Head of caudate nucleus (tissue), 42 donors: ENCODE measurements around the gene JAK1.

ENCODE experiments used
- DNase-seq, 42 donors: peaks; one replicate each; pipeline versions ENCODE4 v3.0.0 to v3.0.0-alpha.2; 2020 to 2021; ENCODE audit warnings: mixed read lengths in 7 of 42
- intact Hi-C: fragments of 100-400 bp; cut with DNase I; formaldehyde crosslinking; loops from one replicate; pipeline ENCODE4 v1.15.0; 2022

JAK1 gene

DNA sequence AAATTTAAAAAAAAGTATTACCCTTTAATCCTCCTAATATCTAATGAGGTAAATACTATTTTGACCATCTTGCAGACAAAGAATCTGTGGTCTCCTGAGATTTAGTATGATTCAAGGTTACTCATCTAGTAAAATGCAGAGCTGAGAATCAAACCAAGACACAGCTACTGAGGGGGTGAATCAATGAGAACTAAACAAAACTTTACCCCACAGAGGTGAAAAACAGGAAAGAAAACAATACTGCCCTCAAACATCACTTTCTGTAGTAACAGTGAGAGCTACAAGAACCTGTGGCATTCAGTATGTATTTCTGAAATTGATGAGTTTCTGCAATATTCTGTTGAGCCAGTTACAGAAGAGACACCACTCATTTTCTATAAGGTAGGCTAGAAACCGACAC, 85.1 kb downstream of the JAK1 start:
- intact Hi-C loops, result no loop called here
- no peak for DNase-seq

DNA sequence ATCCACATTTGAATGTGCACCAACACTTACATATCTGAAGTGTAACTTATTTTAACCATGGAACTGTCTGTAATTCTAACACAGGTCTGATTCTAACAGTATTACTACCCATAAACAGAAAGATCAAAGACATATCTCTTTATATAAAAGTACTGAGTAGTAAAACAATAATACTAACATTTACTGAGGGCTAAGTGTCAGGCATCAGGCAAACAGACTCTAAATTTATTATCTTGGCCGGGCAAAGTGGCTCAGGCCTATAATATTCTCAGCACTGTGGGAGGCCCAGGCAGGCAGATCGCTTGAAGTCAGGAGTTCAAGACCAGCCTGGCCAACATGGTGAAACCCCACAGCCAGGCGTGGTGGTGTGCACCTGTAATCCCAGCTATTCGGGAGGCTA, 85.9 kb downstream of the JAK1 start:
- DNase-seq, result no peak
- intact Hi-C loops, result no loop called here

DNA sequence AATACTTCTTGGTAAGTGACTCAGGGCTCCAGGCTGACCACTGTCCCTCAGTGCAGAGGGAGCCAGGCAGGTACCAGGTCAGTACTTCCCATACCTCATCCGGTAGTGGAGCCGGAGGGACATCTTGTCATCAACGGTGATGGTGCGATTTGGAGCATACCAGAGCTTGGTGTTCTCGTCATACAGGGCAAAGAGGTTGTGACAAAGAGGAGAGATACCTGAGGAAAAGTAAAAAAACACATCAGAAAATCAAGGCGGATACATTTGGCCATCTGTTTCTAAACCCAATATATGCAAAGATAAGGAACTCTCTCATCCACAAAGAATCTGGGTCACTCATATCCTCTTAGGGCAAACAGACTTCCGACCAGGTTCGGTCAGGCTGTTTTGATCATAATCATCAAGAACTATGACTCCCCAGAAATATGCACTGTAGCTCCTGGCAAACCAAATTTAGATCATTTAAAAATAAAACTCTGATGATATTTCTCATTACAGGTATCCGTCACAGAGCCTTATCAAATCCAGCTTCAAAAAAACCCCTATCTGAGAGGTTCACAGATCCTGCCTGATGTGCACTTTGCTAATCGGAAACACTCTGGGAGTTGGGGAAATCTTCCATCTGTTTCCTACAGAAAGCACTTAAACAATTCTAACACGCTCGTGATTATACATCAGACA, 87.3 kb downstream of the JAK1 start:
- DNase-seq, result no peak
- intact Hi-C loops, result no loop called here

DNA sequence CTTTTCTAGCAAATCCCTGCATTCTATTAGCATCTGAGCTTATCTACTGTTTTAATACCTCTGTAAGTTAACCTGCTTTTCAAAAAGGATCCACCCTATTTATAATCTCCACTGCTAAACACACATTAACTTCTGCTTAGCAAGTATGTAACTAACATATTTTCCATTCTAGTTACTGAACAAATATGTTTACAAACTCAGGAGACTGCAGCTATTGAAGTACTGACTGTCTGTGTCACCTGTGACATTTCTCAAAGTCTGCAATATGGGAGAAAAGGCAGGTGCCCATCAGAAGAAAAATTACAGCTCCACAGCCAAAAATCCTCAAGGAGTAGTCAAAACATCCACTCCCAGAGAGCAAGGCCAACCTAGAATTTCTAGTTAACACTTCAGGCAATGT, 88.3 kb downstream of the JAK1 start:
- intact Hi-C loops, result no loop called here
- DNase-seq, result no peak

DNA sequence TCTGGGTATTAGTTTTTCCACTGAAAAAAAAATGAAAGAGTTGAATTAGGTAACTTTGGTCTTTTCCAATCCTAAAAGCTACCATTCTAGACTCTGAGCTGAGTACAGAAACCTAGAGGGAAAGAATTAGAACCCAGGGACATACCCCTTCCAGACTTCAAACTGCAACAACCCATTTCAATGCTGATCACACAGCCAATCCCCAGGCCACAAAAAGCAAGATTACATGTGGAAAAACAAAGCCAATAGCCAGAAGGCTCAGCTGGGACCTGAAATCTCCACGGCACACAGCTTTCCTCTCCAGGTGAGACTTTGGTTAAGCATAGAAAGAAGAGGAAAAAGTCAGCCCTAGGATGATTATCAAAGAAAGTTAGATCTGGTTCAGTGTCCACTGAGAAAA, 88.8 kb downstream of the JAK1 start:
- no peak for DNase-seq
- intact Hi-C loops, result no loop called here

DNA sequence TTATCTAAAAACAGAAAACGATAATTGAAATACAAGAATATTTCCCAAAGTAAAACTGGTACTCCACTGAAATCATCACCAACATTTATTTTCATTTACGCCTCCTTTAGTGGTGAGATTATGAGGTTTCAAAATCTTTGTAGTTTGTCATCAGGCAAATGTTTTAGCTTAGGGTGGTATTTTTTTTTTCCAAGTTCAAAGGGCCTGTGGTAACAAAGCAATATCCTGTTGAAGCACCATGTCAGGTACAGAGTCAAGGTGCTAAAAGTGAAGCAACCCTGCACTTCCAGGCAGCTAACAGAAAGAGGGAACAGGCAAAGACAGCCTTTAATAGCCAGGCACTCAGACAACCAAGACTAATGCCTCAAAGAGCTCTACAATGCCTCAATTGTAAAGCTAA, 89.2 kb downstream of the JAK1 start:
- intact Hi-C loops, result no loop called here
- DNase-seq, result no peak

DNA sequence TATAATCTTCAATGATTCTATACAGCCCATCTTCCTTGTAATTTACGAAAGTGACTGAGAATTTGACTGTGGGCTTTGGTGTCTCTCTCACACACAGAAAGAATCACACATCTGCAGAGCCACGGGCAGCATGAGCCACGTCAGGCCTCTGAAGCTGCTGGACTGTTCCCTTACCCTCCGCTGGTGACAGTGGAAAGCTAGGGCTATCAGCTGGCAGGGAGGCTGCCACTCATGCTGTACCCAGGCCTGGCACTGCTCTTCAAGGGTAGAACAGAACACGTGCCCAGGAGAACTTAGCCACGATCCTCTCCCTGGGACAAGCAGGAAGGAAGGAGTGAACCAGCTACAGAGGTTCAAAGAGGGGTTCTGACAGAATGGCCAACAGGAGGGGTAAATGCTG, 90.7 kb downstream of the JAK1 start:
- DNase-seq, result peak in 3 of 42 donors; percentile 8 to 41 (median 14)
- intact Hi-C loops, result no loop called here

DNA sequence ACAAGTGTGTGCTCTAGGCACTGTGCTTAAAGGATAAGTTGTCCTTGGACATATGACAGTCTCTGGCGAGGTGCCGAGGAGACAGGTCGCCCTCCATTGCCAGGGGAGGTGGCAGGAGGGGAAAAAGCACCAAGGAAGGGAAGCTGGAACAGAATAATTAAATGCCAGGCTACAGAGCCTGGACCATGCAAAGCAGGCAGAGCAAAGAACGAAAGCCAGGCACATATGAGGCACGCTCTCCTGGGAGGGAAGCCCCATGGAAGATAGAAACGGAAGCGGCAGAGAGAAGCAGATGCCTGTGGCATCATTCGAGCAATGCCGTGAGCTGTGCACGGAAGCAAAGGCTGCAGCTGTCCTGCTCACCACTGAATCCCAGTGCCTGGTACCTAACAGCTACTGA, 91.2 kb downstream of the JAK1 start:
- DNase-seq, result no peak
- intact Hi-C loops, result no loop called here

DNA sequence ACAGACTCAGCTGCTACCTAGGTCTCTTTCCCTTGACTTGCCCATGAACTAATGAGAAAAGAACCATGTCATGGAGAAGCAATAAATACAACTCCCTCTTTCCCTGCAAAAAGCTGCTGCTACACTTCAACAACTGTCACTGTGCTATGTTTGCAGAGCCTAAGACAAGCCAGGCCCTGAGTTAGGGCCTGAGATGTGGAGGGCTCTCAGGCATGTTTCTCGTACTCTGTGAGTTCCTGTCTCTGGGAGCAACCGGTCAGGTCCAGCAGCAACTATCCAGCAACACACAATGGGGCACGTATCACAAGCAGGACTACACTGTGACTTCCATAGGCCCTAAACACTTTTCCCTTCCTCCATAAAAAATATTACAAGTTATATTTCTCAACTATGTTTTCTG, 91.7 kb downstream of the JAK1 start:
- intact Hi-C loops, result no loop called here
- no peak for DNase-seq

DNA sequence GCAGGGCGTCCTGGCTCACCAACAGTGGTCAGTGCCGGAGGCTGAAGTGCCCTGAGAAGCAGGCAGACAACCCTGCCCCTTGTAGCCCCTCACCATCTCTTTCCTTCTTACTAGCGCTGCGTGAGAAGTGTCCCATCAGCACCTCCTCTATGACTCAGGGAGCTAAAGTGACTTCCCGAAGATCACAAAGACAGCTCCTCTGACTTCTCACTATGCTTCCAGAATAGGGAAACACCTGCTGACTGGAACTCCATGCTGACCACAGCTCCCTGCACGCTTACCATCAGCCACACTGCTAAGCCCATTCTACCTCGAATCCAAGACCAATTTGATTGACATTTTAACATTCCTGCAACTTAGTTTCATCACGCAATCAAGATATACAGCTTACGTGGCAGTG, 92.8 kb downstream of the JAK1 start:
- intact Hi-C loops, result no loop called here
- DNase-seq, result no peak

DNA sequence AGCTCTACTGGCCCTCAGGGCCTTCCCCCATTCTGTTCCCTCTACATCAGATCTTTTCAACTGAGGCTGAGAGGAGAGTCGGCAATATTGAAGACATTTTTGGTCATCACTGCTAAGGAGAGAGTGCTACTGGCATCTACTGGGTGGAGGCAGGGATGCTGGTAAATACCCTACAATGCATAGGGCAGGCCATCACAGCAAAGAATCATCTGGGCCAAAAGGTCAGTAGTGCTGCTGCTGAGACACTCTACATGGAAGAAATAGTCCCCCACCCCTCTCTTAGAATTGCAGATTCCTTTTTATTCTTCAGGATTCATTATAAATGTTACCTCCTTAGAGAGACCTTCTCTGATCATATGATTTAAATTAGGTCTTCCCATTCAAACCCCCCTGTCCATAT, 94.3 kb downstream of the JAK1 start:
- intact Hi-C loops, result no loop called here

DNA sequence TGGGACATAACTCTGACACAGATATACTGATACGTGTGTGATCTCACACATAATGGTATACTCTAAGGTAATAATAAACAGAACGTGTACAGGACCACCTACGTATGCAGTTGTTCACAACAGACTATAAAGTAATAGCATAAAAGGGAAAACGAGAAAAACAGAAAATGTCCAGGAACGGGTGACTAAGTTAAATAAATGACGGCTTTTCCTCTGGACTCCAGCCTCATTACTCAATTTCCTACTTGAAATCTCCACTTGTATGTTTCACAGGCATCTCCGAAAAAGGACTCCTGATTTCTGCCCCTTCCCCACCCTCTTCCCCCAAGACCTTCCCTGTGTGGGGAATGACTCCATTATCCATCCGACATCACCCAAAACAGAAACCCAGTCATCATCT, 95.1 kb downstream of the JAK1 start:
- intact Hi-C loops, result no loop called here

More for the DNA sequence above, 94.3 kb downstream of the JAK1 start:
- no peak for DNase-seq

DNA sequence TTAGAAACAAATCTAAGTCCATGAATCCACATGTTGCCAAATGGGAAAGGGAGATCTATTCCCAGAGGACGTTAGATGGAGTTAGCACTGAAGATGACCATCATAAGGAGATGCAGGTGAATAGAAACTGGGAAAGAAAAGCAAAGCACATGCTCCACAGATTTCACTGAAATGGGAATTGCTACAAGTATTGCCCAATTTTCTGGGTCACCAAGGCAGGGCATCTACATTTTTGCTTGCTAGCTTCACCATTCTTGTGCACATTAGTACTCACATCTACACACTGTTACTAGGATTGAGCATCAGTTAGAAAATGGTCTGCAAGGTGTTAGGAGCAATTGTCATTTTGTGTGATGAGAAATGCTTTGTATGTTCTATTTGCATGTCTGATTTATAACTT, 99.1 kb downstream of the JAK1 start:
- no peak for DNase-seq
- intact Hi-C loops, result no loop called here

More for the DNA sequence above, 95.1 kb downstream of the JAK1 start:
- DNase-seq, result no peak

DNA sequence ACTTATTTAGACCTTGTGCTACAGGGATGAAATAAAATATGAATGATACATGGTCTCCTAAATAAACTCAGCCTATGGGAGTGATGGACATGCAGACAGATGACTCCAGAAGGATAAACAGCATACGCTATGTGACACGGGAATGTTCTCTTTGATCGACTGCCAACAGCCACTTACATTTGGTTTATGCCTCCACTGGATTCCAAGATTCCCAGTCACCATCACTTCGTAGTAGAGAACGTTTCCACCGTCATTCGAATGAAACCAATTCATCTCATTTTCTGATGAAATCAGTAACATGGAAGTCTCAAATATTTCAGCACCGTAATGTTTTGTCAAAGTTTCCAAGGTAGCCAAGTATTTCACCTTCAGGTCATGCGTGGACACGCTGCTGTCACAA, 99.7 kb downstream of the JAK1 start:
- no peak for DNase-seq
- intact Hi-C loops, result no loop called here

DNA sequence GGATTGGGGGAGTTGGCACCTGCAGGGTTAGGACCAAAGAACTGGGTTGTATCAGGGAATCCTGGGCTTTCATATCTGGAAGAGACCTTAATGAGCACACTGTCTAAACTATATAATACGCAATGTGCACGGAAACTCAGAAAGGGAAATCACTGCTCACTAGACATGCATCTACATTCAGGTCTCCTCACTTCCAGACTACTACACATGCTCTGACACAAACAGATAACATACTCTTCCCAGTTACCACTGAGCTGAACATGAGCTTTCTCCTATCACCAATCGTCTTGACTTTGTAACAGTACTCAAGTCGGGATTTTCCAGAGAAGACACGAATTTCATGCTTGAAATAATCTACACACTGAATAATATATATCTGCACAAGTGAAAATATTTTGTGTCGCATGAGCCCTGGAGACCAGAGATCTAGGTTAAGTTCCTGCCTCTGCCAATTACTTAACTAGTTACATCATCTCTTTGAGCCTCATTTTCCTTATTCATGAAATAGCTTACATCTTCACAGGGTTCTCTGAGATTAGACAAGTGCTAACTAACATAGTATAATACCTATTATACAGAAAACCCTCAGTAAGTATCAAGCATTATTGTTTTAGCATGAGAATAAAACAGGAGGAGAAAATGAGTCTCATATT, 101.1 kb downstream of the JAK1 start:
- intact Hi-C loops, result no loop called here
- no peak for DNase-seq

DNA sequence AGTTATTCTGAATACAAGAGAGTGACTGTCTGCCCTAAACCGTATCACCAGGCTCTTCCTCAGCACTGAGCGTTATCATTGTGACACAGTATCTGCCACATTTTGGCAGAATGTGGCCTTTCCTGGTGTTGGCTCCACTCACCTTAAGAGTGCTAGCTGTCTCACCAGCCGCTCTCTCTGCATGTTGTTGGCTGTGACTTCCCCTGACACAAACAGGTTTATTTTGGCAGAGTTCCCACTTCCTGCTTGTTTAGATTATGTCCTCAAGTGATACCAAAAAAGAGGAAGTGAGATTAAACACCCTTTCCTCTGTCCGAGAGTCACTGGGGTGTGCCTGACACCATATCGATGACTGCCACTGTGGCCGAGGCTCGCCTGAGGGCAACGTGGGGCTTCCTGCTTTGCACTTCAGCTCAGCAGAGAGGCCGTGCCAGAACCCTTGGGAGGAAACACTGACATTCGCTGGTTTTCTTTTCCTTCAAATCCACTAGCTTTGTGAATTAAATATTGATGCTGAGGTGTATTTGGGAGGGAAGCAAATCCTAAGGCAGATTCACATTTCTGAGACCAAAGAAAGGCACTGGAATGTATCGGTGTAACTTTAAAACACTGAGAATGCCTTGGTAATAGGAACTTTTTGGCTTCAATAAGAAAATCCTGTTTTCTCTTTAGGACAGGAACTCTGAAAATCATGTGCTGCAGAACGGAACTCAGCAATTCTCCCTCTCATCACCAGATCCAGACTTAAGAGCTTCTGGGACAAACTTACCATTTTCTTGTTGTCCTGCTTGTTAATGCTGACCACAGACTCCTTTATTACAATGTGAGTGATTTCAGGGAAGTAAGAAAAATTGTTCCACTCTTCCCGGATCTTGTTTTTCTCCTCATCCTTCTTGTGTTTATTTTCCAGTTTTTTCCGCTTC, 102.1 kb downstream of the JAK1 start:
- intact Hi-C loops, result no loop called here
- DNase-seq, result peak in 30 of 42 donors; percentile 15 to 62 (median 36)

DNA sequence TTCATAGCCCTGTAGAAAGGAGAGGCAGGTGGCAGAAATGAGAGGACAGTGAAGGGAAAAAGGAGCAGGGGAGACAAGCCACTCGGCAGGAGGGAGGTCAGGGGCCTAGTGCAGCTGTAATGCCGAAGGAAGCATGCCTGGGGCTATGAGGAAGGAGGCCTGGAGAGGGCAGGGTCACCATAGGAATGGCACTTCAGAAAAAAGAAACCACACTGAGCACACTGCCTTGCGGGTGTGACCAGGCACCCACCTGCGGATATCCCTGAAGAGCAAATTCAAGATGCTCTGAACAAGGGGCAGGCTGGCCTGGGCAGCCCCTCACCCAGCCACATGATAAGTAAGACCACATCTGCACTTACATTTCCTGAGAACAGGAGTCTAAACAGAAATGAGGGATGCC, 104.7 kb downstream of the JAK1 start:
- no peak for DNase-seq
- intact Hi-C loops, result no loop called here

DNA sequence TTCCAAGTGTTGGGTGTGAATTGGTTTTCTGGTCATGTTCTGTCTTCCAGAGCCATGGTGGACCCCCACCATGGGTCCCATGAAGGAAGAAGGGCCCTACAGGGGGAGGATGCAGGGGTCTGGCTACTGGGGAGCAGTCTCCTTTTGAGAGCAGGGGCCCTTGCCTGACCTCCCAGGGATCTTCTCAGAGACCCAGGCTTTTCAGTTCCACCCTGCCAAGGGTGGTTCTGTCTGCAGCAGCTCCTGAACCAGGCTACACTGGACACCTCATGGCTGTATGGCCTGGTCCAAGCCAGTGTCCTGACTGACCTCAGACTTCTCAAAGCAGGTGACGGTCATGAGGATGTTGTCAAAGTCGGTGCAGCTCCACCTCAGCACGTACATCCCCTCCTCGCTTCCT, 109.0 kb downstream of the JAK1 start:
- no peak for DNase-seq
- intact Hi-C loops, result no loop called here

DNA sequence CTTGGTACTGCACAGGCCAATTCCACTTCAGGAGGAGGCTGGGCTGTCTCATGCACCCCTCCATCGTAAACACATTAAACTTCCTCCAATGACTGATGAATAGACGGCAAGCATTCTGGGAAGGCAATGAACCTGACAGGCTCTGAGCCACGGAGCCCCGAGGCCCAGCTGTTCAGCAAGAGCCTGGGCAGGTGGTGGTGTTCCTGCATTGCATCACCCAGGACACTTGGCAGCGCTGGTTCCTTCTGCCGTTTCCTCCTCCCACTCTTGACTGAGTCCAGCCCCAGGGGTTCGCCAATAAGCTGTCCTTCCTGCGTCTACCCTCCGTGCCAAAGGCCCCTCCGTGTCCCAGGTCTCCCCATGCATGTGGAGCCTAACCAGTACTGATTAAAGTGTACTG, 109.8 kb downstream of the JAK1 start:
- no peak for DNase-seq
- intact Hi-C loops, result no loop called here

DNA sequence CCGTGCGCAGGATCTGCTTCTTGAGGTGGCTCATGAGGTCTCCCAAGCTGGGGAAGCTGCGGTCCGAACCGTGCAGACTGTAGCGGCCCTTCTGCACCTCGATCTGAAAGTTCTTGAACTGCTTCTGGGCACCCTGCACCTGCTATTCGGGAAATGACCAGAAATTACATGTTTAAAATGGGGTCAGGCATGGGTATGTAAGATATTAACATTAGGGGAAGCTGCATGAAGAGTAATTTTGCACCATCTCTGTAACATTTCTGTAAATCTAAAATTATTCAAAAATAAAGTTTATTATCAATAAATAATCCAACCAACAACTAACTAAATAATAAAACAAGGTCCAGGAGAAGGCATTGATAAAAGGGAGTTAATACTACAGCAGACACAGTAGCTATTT, 110.8 kb downstream of the JAK1 start:
- DNase-seq, result no peak
- intact Hi-C loops, result no loop called here
